T-helper 2 cell (primary cell): ENCODE data around the gene EIF2B5.

ENCODE experiments used
- DNase-seq, 5 experiments: peaks; one replicate each; pipeline versions ENCODE4 v3.0.0 to v3.0.0-alpha.2; 2012 to 2022

EIF2B5 gene

GRCh38 chr3:184174646-184175492 is 39.7 kb downstream of the EIF2B5 start, which contains the start of gene AP2M1:
AP2M1 (plus strand) TSS chr3:184174855; CDS start chr3:184176994, 2,139 bp downstream.
- peak; percentile 95 to 99 (median 97) for DNase-seq

- DNase-seq, result no peak
Observed at GRCh38 chr3:184175506-184175905, 40.3 kb downstream of the EIF2B5 start.

- DNase-seq, result no peak
Observed at GRCh38 chr3:184175981-184176376, 40.8 kb downstream of the EIF2B5 start.

GRCh38 chr3:184176377-184177330 is 41.5 kb downstream of the EIF2B5 start:
- no peak for DNase-seq

- no peak for DNase-seq
Observed at GRCh38 chr3:184177331-184177731, 42.2 kb downstream of the EIF2B5 start.

- no peak for DNase-seq
Observed at GRCh38 chr3:184177767-184178306, 42.7 kb downstream of the EIF2B5 start.

- no peak for DNase-seq
Observed at GRCh38 chr3:184178521-184179138, 43.5 kb downstream of the EIF2B5 start.

GRCh38 chr3:184180165-184180564 is 45.0 kb downstream of the EIF2B5 start:
- DNase-seq, result no peak

GRCh38 chr3:184181596-184181995 is 46.4 kb downstream of the EIF2B5 start:
- no peak for DNase-seq

- DNase-seq, result no peak
Observed at GRCh38 chr3:184183679-184184078, 48.5 kb downstream of the EIF2B5 start.

- DNase-seq, result no peak
Observed at GRCh38 chr3:184184546-184185230, 49.5 kb downstream of the EIF2B5 start.

- peak; percentile 99 to 100 (median 99) for DNase-seq
Observed at GRCh38 chr3:184185461-184186183, 50.5 kb downstream of the EIF2B5 start.

- peak in 1 of 5 experiments; percentile 40 for DNase-seq
Observed at GRCh38 chr3:184186184-184186901, 51.2 kb downstream of the EIF2B5 start, which contains the start of gene ABCF3. ABCF3 (plus strand) TSS chr3:184186199; CDS start chr3:184186208, 9 bp downstream.

GRCh38 chr3:184186902-184187207 is 51.7 kb downstream of the EIF2B5 start:
- no peak for DNase-seq

- DNase-seq, result no peak
Observed at GRCh38 chr3:184188080-184188479, 52.9 kb downstream of the EIF2B5 start.

- DNase-seq, result no peak
Observed at GRCh38 chr3:184189421-184189820, 54.3 kb downstream of the EIF2B5 start.

- DNase-seq, result no peak
Observed at GRCh38 chr3:184192889-184193288, 57.7 kb downstream of the EIF2B5 start.

- no peak for DNase-seq
Observed at GRCh38 chr3:184193991-184194539, 58.9 kb downstream of the EIF2B5 start.
